ENCODE measurements around the gene TMEM179.

- TF ChIP-seq GATA3 (IDR thresholded peaks at IDR 0.05; ENCODE audit: low read depth, low read length) (no peak), GATA2 (IDR thresholded peaks at IDR 0.05; ENCODE audit: low read depth, low read length) (no peak)
Observed at GRCh38 chr14:104647467-104648043, 43.0 kb upstream of the TMEM179 start.

Data from SH-SY5Y (cell line).